Activated naive CD8-positive, alpha-beta T cell treated with anti-CD3 and anti-CD28 coated beads, Interleukin-2, amount 50 U/mL, for 24 hours (primary cell): ENCODE data around the gene TRIM33.
A peak's percentile ranks its signal among the peaks of the same experiment; 100 is the strongest.
"Not testable (repeated sequence)": the region's sequence is repeated elsewhere in the genome, so short reads cannot be mapped to it uniquely, and the experiment has no call there.

Experiments used
- ATAC-seq: fragments of 150-1000 bp; cut with Tn5 transposase; one replicate; pipeline ENCODE4 v1.10.0; 2021
- DNase-seq: peaks from one replicate; pipeline ENCODE4 v3.0.0; 2021
- H3K27ac Mint-ChIP-seq: one replicate; pipeline ENCODE4 v1.8.0; 2021; ENCODE audit warnings: mild to moderate bottlenecking, mixed read lengths
- H3K27me3 Mint-ChIP-seq: one replicate; pipeline ENCODE4 v1.8.0; 2021; ENCODE audit warnings: mixed read lengths
- H3K36me3 Mint-ChIP-seq: one replicate; pipeline ENCODE4 v1.8.0; 2021; ENCODE audit warnings: low read depth, mixed read lengths
- H3K4me1 Mint-ChIP-seq: one replicate; pipeline ENCODE4 v1.8.0; 2021; ENCODE audit warnings: mixed read lengths
- H3K4me3 Mint-ChIP-seq: one replicate; pipeline ENCODE4 v1.8.0; 2021; ENCODE audit warnings: mild to moderate bottlenecking, moderate library complexity, mixed read lengths
- H3K9me3 Mint-ChIP-seq: one replicate; pipeline ENCODE4 v1.8.0; 2021; ENCODE audit warnings: mixed read lengths

Gene TRIM33

DNA sequence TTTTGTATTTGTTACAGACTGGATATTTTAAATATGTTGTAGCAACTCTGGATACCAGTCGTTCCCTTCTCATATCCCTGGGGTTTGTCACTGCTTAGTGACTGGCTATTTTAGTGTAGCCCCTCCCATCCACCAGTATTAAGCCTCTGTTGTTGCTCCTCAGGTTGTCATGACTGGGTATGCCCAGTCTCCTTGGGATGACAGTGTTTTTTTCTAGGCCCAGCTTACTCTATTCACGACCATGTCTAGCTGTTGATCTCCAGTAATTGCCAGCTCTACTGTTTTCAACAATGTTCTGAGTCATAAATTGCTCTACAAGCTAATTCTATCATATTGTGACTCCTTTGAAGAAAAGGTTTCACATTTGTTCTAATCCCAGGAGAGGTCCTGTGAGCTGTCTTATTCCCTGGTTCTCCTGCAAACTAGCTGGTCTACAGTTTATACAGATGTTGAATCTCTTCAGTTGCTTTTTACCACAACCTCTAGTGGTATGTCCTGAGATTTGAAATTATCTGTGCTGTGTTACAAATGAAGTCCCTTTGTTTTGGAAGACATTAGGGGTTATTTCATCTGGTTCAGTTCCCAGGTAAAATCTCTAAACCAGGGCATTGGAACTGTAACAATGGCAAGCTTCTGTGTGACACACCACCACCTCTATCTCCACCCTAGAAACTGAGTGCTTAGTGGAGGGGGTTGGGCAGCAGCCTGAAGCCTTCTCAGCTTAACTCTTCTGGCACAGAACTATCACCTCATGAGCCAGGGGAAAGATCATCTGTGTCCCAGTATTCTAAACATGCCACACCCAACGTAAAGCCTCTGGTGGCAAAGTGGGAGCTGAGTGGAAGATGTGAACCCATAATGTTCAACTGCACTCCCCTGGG lies 124.6 kb downstream of the TRIM33 start:
- H3K4me3 Mint-ChIP-seq: no peak overlapping the region
- H3K4me1 Mint-ChIP-seq: no peaks in the 10 kb centered on the region
- DNase-seq: no peak
- H3K27ac Mint-ChIP-seq: no peak overlapping the region
- H3K36me3 Mint-ChIP-seq: peaks cover 19% of the 10 kb centered on the region
- no peak for ATAC-seq
- H3K27me3 Mint-ChIP-seq: no peaks in the 10 kb centered on the region
- peaks cover 46% of the 10 kb centered on the region for H3K9me3 Mint-ChIP-seq

DNA sequence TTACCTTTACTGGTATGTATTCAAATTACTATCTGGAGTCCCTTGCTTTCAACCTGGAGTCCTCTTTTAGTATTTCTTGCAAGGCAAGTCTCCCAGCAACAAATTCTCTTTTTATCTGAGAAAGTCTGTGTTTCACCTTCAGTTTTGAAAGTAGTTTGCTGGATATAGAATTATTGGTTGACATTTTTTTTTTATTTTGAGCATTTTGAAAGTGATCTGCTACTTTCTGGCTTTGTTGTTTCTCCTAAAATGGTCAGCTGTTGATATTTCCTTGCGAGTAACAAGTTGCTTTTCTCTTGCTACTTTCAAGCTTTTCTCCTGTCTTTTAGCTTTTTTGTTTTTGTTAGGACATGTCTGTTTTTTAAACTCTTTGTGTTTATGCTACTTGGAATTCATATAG lies 126.1 kb downstream of the TRIM33 start:
- DNase-seq (no peak), ATAC-seq (no peak)
- Mint-ChIP-seq H3K4me1 (no peaks in the 10 kb centered on the region), H3K27ac (no peak overlapping the region), H3K27me3 (no peaks in the 10 kb centered on the region), H3K36me3 (peaks cover 10% of the 10 kb centered on the region), H3K9me3 (peaks cover 48% of the 10 kb centered on the region), H3K4me3 (no peak overlapping the region)

DNA sequence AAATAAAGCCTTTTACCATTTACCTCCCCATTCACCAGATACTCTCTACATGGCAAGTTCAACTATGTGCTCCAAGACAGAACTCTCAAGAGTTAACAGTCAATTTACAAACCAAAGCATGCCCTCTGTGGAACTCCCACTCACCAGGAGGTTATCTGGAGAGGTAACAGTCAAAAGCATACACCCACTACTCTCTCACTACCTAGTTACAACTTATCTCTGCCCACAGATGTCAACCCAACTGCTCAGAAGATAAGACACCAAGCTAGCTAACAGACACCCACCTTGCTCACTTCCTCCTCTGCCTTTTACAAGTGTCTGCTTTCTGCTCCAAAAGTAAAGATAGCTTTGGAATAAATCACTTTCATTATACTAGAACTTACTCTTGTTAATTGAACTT lies 131.0 kb downstream of the TRIM33 start:
- Mint-ChIP-seq H3K4me1 (no peaks in the 10 kb centered on the region), H3K4me3 (no peak overlapping the region), H3K9me3 (peaks cover 64% of the 10 kb centered on the region), H3K27ac (no peak overlapping the region), H3K36me3 (peaks cover 3% of the 10 kb centered on the region), H3K27me3 (no peaks in the 10 kb centered on the region)
- ATAC-seq: no peak
- no peak for DNase-seq

- no peak overlapping the region for H3K27ac Mint-ChIP-seq
- no peak overlapping the region for H3K4me3 Mint-ChIP-seq
- H3K36me3 Mint-ChIP-seq: peaks cover 3% of the 10 kb centered on the region
- H3K9me3 Mint-ChIP-seq: peaks cover 60% of the 10 kb centered on the region
- DNase-seq (no peak), ATAC-seq (no peak)
- H3K27me3 Mint-ChIP-seq: no peaks in the 10 kb centered on the region
- H3K4me1 Mint-ChIP-seq: no peaks in the 10 kb centered on the region
Observed at GRCh38 chr1:114379358-114379757, 131.6 kb downstream of the TRIM33 start.

DNA sequence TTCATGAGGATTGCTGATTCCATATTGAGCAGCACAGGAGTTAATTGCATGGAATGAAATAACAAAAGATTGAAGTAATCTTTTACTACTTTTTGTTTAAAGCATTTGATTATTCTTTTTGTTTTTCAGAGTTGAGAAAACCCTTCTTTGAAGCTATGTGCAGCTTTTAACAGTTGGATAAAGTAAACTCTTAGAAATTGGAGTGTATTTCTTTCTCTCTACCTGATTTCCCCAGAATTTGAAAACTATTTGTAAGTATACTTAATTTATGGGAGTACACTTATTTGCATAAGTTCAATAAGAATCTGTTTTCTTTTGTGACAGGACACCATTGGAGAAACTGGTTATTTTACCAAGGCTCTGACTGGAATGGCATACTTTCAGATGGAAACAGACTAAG lies 133.6 kb downstream of the TRIM33 start:
- no peak overlapping the region for H3K27ac Mint-ChIP-seq
- DNase-seq (no peak), ATAC-seq (no peak)
- H3K9me3 Mint-ChIP-seq: peaks cover 58% of the 10 kb centered on the region
- H3K4me3 Mint-ChIP-seq: no peak overlapping the region
- no peaks in the 10 kb centered on the region for H3K4me1 Mint-ChIP-seq
- H3K36me3 Mint-ChIP-seq: peaks cover 8% of the 10 kb centered on the region
- H3K27me3 Mint-ChIP-seq: no peaks in the 10 kb centered on the region

DNA sequence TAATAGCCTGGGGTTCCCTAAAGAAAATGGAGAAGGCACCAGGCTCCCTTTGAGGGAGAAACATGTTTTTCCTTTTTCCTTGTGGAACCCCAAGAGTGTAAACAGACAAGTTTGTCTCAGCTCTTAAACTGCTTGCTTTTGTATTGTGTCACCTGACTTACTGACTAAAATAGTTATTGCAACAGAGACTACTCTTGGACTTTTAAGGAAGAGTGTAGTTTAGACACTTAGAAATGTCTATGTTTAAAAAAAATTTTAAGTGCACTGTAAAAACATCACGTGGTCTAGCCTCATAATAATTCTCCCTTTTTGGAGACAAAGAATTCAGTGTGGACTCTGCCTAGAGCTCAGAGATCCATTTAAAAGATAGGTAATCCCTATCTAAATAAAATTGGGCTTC lies 141.1 kb downstream of the TRIM33 start:
- Mint-ChIP-seq H3K9me3 (peaks cover 15% of the 10 kb centered on the region), H3K27ac (no peak overlapping the region), H3K36me3 (peaks cover 5% of the 10 kb centered on the region), H3K4me3 (no peak overlapping the region), H3K27me3 (no peaks in the 10 kb centered on the region), H3K4me1 (no peaks in the 10 kb centered on the region)
- DNase-seq (no peak), ATAC-seq (no peak)

GRCh38 chr1:114369266-114369919 lies 141.6 kb downstream of the TRIM33 start:
- not testable (repeated sequence) for DNase-seq, H3K4me3 Mint-ChIP-seq, ATAC-seq, H3K4me1 Mint-ChIP-seq, H3K27me3 Mint-ChIP-seq, H3K36me3 Mint-ChIP-seq, H3K27ac Mint-ChIP-seq
- peaks cover 15% of the 10 kb centered on the region for H3K9me3 Mint-ChIP-seq

- Mint-ChIP-seq H3K27ac (no peak overlapping the region), H3K9me3 (peaks cover 11% of the 10 kb centered on the region), H3K4me3 (no peak overlapping the region), H3K4me1 (no peaks in the 10 kb centered on the region), H3K36me3 (peaks cover 2% of the 10 kb centered on the region), H3K27me3 (no peaks in the 10 kb centered on the region)
- no peak for ATAC-seq
- no peak for DNase-seq
Observed at GRCh38 chr1:114368560-114369255, 142.3 kb downstream of the TRIM33 start.

DNA sequence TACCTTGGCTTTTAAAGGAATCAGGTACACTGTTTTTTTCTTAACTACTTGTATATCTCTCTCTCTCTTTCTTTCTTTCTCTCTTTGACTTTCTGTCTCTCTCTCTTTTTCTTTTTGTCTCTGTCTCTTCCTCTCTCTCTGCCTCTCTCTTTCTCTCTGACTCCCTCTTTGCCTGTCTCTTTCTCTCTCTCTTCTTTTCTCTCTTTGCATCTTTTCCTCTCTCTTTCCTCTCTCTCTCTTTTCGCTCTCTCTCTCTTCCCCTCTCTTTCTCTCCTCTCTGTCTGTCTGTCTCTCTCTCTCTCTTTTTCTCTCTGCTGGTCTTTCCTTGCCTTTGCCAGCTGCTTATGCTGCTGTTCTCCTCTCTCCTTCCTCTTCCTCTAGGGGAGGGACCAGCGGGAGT lies 143.2 kb downstream of the TRIM33 start:
- Mint-ChIP-seq H3K27me3 (no peaks in the 10 kb centered on the region), H3K9me3 (peaks cover 18% of the 10 kb centered on the region), H3K27ac (peak overlapping the region; percentile 26), H3K4me1 (no peaks in the 10 kb centered on the region), H3K36me3 (no peaks in the 10 kb centered on the region), H3K4me3 (no peak overlapping the region)
- DNase-seq (no peak), ATAC-seq (no peak)

DNA sequence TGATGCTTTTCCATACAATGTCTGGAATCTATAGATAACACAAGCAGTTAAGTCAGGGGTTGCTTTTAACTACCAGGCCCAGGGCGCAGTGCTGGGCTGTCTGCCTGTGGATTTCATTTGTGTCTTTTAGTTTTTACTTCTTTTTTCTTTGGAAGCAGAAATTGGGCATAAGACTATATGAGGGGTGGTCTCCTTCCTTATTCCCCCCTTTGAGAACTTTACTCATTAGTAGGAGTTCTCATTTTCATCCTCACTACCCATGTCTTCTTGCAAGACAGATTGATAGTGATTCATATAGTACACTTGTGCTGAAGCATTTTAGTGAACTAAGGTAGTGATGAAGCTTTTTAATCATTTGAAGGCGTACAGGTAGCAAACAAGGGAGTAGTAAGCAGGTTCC lies 147.8 kb downstream of the TRIM33 start:
- H3K4me1 Mint-ChIP-seq, DNase-seq, H3K27me3 Mint-ChIP-seq, H3K36me3 Mint-ChIP-seq, H3K27ac Mint-ChIP-seq, H3K4me3 Mint-ChIP-seq, ATAC-seq: not testable (repeated sequence)
- peaks cover 11% of the 10 kb centered on the region for H3K9me3 Mint-ChIP-seq

DNA sequence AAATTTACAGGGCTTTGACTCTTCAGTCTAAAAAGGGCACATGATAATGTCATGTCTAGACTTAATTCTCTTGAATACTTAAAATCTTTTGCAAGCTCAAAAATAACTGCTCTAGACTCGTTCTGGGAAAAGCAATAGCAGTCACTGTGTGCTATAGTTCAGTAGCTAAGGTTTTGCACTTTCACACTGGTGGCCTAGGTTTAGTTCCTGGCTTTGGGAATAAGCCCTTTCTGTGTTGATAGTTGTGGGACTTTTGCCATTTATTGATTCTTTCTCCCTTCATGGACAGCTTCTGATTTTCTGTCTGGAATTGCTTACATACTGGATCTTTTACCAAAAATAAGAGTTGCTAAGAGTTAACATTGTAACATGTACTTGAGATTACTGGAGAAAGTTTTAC lies 151.2 kb downstream of the TRIM33 start:
- H3K4me3 Mint-ChIP-seq: no peak overlapping the region
- no peaks in the 10 kb centered on the region for H3K27me3 Mint-ChIP-seq
- DNase-seq (no peak), ATAC-seq (no peak)
- H3K27ac Mint-ChIP-seq: no peak overlapping the region
- H3K9me3 Mint-ChIP-seq: peaks cover 11% of the 10 kb centered on the region
- H3K4me1 Mint-ChIP-seq: no peaks in the 10 kb centered on the region
- no peaks in the 10 kb centered on the region for H3K36me3 Mint-ChIP-seq

DNA sequence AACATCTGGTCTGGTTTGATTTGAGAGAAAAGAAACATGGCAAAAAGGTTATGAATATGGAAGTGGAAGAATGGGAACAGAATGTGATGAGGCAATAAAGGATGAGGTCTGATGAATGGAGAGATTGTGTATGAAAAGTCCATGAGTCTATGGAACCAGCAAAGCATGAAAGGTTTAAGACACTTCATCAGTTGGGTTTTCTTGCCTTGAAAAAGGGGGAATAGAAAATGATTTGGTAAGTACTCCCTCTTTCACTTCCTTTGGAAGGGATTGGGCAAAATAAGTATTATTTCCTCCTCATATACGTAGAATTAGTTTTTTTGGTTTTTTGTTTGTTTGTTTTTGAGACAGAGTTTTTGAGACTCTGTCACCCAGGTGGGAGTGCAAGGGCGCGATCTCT lies 155.8 kb downstream of the TRIM33 start:
- Mint-ChIP-seq H3K27ac (no peak overlapping the region), H3K27me3 (no peaks in the 10 kb centered on the region), H3K36me3 (no peaks in the 10 kb centered on the region), H3K4me3 (no peak overlapping the region), H3K4me1 (no peaks in the 10 kb centered on the region), H3K9me3 (no peaks in the 10 kb centered on the region)
- DNase-seq (no peak), ATAC-seq (no peak)

DNA sequence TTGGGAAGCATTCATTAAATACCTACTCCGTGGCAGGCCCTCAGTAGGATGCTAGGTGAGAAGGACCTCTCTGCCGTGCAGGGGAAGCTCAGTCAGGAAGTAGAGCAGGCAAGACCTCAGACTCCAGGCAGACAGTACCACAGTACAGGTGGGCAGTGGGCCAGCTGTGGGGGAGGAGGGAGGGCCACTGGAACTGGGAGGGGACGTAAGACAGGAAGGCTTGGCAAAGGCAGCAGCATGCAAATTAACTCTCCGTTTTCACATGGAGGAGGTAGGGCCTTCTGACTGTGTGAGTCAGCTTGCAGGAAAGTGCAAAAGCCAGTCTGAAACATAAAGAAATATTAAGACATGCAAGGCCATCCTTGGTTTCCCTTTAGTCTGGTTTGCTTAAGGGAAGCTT lies 157.7 kb downstream of the TRIM33 start:
- Mint-ChIP-seq H3K27ac (no peak overlapping the region), H3K4me1 (no peaks in the 10 kb centered on the region), H3K4me3 (no peak overlapping the region), H3K9me3 (no peaks in the 10 kb centered on the region), H3K27me3 (no peaks in the 10 kb centered on the region), H3K36me3 (no peaks in the 10 kb centered on the region)
- DNase-seq (no peak), ATAC-seq (no peak)

GRCh38 chr1:114352797-114353196 lies 158.2 kb downstream of the TRIM33 start:
- no peak for ATAC-seq
- DNase-seq: no peak
- Mint-ChIP-seq H3K9me3 (no peaks in the 10 kb centered on the region), H3K4me1 (no peaks in the 10 kb centered on the region), H3K27ac (no peak overlapping the region), H3K27me3 (no peaks in the 10 kb centered on the region), H3K36me3 (no peaks in the 10 kb centered on the region), H3K4me3 (no peak overlapping the region)
